HEK293T (cell line): ENCODE results near the gene PSD2.

Experiments used
- BHLHE40 ChIP-seq: fragments of 450-650 bp; IDR thresholded peaks from 2 replicates; pipeline ENCODE4 v1.6.1; 2016; ENCODE audit warnings: mild to moderate bottlenecking, moderate library complexity, borderline replicate concordance
- ELF4 ChIP-seq: fragments of 450-650 bp; IDR thresholded peaks from 2 replicates; pipeline ENCODE4 v1.6.1; 2017; ENCODE audit warnings: antibody characterized with exemption
- NFRKB ChIP-seq: fragments of 450-650 bp; IDR thresholded peaks from 2 replicates; pipeline ENCODE4 v1.6.1; 2016; ENCODE audit warnings: mild to moderate bottlenecking, moderate library complexity
- SP1 ChIP-seq: fragments of 450-650 bp; IDR thresholded peaks from 2 replicates; pipeline ENCODE4 v1.6.1; 2017
- SUZ12 ChIP-seq: fragments of 450-650 bp; IDR thresholded peaks from 2 replicates; pipeline ENCODE4 v1.6.1; 2016; ENCODE audit warnings: mild to moderate bottlenecking
- TARDBP ChIP-seq: fragments of 450-650 bp; IDR thresholded peaks from 2 replicates; pipeline ENCODE4 v1.6.1; 2016

DNA sequence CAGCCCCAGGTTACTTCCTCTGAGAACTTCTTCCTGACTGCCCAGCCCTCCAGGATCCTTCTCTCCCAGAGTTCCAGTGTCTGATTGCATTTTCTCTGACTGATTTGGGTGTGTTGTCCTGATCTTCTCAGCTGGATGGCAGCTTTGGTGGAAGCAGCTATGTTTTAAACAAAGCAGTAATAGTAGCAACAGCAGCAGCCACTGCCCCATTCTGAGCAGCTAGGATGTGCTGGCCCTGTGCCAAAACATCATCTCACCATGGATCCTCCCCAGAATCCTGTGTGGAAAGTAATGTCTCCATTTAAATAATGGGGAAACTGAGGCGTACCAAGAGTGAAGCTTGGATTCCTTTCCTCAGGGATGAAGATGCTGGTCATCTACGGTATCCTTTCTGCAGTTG, 46.4 kb upstream of the PSD2 start:
- no peak for TF ChIP-seq BHLHE40
- no peak for TF ChIP-seq SUZ12
- TF ChIP-seq TARDBP, result no peak
- TF ChIP-seq SP1, result no peak
- TF ChIP-seq ELF4, result no peak
- no peak for TF ChIP-seq NFRKB
